GM21529 (cell line): ENCODE data around the gene ESCO1.
"Not testable (repeated sequence)": the region's sequence is repeated elsewhere in the genome, so short reads cannot be mapped to it uniquely, and the experiment has no call there.

Experiments
- ATAC-seq: cut with Tn5 transposase; IDR thresholded peaks from one replicate; pipeline ENCODE4 v1.9.1; 2021; ENCODE audit not compliant: unreplicated experiment

ESCO1 gene

DNA sequence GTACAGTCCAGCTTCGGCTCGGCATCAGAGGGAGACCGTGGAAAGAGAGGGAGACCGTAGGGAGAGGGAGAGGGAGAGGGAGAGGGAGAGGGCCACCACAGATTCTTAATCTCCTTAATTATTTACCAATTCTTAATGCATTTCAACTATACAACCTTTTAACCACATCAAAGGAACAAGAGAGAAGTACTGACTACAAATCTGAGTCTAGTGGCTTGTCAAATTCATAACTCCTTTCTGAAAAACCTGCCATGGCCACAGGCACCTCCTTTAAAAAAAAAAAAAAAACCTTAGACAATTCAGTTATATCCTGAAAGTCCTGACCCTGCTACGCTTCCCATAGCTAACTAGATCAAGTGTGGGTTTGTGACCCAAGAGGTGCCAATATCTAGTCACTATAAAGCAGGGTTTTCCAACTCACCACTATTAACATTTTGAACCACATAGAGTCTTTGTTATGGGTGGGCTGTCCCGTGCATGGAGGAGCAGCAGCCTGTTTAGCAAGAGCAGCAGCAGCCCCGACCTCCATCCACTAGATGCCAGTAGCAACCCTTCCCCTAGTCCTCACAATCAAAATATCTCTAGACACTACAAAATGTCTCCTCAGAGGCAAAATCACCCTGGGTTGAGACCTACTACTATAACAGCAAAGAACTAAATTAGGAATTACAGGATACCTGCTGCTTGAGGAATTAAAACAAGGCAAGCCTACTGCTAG, 6.8 kb downstream of the ESCO1 start:
- ATAC-seq = no peak

DNA sequence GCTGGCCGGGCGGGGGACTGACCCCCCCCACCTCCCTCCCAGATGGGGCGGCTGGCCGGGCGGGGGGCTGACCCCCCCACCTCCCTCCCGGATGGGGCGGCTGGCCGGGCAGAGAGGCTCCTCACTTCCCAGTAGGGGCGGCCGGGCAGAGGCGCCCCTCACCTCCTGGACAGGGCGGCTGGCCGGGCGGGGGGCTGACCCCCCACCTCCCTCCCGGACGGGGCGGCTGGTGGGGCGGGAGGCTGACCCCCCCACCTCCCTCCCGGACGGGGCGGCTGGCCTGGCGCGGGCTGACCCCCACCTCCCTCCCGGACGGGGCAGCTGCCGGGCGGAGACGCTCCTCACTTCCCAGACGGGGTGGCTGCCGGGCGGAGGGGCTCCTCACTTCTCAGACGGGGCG, 8.1 kb downstream of the ESCO1 start:
- not testable (repeated sequence) for ATAC-seq

DNA sequence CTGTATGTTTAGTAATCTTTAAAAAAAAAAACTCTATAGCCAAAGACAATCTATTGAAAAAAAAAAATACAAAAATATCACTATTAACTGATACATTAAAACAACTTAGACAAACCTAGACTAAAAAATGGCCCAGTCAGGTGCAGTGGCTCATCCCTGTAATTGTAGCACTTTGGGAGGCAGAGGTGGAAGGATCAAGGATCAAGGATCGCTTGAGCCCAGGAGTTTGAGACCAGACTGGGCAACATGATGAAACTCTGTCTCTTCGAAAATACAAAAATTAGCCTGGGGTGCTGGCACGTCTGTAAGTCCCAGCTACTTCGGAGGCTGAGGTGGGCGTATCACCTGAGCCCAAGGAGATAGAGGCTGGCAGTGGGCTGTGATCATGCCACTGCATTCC, 16.1 kb downstream of the ESCO1 start:
- no peak for ATAC-seq

DNA sequence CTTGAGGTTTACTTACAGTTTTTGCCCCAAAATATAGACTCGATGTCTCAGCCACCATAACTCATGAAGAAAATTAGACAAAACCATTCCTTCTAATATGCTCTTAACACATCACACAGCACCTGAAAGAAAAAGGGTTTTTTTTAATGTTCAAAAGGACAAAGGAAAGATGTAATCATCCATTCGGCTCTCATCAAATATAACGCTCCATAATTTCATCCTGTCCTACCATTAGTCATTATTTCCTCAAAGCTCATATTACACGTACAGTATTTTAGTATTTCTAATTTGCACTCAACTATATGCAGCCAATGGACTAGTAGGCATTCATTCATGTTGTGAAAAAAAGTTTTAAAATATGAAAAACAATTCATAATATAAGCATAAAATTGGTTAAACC, 24.8 kb downstream of the ESCO1 start:
- ATAC-seq = no peak

DNA sequence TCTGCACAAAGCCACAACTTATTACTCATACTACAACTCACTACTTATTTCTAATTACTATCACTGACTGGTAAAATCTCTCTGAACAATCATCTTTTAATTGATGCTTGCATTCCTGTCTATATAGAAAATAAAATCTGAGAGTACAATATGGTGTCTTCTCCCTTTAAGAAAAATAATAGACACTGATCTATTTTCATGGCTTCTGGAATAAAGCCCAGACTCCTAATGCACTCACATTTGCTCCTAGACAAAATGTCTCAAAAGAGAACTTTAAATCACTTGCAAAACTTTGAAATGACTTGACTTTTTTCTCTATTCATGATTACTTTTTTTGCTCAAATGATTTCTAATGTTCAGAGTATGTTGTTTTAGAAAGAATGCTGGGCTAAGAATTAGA, 28.7 kb downstream of the ESCO1 start:
- no peak for ATAC-seq

DNA sequence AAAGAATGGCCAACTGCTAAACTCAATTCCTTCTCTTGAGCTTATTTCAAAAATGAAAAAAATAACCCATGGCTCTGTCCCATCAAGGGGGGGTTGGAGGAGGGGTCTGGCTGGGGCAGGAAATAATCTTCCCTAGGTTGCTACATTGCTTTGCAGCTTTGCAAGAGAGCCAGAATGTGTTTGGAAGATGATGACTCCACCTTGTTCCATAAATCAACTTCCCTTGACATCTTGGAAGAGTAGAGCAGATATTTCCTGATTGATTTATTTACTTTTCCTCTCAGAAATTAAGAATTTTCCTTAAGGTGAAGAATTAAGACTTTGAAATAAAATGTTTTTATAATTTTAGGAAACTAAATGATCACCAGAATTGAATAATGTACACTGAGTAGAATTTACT, 41.3 kb downstream of the ESCO1 start:
- ATAC-seq = no peak

DNA sequence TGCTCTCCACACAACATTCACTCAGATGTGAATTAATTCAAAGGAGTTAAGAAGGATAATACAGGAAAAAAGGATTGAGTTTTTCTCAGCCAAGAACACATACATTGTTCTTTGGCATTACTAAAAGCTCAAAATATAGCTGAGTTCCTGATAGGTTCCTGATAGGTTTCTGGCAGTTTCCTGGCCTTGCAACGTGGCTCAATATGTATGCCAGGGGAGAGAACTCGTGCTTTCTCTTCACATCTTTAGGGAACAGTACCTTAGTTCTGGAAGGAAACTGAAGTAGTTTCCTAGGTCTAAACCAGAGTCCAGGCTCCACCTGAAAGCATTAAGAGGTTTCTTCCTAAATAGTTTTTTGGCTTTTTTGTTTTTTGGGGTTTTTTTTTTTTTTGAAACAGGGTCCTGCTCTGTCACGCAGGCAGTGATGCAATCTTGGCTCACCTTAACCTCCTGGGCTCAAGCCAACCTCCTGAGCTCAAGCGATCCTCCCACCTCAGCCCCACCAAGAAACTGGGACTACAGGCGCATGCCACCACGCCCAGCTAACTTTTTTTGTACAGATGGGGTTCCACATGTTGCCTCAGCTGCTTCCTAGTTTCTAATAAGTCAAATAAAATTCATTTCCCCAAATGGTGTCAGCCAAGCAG, 42.8 kb downstream of the ESCO1 start:
- no peak for ATAC-seq

DNA sequence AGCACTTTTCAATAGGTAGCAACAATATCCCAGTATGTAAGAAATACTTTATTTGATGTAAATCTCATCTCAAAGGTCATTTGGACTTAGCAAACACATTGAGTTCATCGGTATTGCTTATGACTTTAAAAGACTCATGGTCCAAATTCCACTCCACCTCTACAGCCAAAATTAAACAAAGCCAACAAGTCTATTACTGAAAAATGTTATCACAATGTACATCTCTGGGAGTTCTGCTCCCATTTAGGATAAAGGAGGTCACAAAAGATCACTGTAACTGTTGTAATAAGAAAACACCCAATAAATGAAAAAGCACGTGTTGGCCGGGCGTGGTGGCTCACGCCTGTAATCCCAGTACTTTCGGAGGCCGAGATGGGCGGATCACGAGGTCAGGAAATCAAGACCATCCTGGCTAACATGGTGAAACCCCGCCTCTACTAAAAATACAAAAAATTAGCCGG, 50.0 kb downstream of the ESCO1 start:
- no peak for ATAC-seq

DNA sequence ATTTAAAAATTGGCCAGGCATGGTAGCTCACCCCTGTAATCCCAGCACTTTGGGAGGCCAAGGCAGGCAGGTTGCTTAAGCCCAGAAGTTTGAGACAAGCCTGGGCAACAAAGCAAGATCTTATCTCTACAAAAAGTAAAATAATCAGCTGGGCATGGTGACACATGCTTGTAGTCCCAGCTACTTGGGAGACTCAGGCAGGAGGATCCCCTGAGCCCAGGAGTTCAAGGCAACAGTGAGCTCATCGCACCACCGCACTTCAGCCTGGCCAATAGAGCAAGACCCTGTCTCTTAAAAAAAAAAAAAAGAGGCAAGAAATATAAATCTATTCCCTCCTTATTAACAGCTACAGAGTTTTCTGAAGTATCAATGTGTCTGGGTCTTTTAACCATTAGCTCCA, 51.9 kb downstream of the ESCO1 start:
- ATAC-seq = no peak

DNA sequence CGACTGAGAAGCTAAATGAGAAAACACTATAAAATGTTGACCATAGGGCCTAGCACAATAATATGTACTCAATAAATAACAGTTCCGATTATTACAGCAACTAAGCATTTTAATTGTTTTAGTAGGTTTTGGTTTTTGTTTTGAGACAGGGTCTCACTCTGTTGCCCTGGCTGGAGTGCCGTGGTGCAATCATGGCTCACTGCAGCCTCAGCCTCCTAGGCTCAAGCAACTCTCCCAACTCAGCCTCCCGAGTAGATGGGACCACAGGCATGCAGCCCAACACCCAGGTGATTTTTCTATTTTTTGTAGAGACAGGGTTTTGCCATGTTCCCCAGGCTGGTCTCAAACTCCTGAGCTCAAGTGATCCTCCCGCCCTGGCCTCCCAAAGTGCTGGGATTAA, 54.1 kb downstream of the ESCO1 start:
- ATAC-seq = no peak

DNA sequence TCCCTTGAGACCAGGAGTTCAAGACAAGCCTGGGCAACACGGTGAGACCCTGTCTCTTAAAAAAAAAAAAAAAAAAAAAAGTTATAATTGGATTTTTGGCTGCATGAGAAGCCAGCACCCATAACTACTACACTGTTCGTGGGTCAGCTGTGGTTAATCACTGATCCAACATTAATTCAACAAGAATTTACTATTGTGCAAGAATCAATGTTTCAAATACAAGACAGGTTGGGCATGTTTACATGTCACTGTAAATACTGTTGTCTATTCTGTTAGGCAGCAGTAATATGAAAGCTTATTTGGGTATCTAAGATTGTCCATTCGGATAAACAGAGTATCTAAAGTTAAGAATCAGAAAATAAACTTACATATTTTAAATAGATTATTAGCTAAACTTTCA, 62.3 kb downstream of the ESCO1 start:
- ATAC-seq = no peak

DNA sequence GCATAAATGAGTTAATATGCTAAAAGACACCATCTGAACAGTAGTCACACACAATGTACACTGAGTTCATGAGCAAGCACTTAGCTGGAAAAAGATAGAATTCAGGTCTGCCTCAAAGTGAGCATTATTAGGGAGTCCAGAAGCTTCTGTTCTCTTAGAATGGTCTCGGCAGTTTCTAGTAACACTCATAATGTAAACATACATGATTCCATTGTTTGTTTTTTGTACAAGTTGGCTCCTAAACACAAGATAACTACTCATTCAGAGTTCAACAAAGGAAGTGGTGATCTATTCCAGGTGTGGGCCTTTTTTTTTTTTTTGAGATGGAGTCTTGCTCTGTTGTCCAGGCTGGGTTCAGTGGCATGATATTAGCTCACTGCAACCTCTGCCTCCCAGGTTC, 66.2 kb downstream of the ESCO1 start:
- no peak for ATAC-seq

DNA sequence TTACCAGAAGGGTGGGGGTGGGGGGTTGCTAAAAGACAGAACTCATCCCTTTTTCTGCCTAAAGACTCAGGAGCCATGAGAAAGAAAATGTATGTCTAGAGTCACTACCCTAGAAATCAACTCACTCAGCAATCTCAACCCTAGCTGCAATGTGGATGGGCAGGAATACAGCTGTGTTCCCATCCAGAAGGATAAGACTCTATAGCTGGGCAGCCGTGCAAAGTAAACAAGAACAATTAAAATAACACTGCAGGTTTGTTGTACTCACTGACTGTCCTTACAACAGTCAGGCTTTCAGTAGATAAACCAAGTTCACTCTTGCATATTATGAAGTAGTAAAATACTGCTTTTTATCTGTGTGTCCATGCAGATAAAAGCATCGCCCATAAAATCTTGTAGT, 74.0 kb downstream of the ESCO1 start:
- no peak for ATAC-seq

DNA sequence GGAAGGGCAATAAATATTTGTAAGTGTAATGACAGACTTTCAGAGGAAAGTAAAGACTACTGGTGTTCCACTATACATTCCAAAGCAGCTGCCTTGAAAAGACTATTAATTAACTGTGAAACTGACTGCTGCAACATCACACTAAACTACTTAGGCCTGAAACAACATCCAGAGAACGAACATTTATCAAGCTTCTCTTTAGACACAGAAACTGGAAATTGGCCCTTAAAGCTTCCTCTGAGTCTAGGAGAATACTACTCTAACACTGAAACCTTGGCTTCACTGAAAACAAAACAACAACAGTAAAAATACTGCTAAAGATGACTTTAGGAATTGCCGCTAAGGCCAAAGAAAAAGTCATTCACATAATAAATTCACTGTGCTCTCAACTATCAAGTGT, 74.6 kb downstream of the ESCO1 start:
- no peak for ATAC-seq

DNA sequence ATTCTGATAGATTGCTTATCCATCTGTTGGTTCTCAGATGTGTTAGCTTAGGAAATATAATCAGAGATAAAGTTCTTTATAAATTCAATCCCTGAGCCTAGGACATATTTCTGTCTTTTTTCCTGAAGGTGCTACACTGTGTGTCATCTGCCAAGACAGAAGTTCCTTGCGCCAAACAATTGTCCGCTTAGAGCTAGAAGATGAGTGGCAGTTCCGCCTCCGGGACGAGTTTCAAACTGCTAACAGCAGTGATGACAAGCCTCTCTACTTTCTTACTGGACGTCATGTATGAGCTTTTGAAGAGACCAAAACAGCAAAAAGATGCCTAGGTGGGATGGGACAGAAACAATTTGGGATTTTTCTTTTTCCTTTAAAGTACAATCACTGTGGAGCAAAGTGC, 78.0 kb downstream of the ESCO1 start:
- no peak for ATAC-seq

DNA sequence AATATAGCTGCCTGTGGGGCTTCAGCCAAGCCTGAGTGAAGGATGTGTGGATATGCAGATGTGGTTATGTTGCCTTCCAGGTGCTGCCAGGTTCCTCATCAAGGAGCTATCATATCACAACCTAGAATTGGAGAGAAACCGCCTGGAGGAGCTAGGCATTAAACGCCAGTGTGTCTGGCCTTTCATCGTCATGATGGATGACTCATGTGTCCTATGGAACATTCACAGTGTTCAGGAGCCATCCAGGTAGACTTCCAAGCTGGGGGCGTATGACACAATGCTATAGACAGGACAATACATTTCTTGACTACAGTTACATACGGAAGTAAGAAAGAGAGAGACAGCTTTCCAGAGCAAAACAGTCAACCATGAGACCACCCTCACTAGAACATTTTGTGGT, 86.8 kb downstream of the ESCO1 start:
- no peak for ATAC-seq

DNA sequence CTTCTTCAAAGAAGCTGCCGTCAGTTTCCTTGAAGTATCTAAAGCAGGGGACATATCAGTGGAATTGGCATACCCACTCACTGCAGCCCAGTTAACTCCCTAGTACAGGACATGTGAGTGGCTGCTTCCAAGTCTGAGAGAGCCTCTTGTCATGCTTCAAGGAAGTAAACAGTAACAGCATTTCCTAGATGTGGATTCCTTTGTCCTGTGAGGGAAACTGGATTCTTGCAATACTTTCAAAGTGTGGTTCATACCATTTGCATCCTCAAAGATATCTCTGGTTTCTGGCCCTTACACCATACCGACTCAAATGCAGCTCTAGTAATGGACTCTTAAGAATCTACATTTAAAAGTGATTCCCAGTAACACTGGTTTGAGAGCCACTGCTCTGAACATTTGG, 87.2 kb downstream of the ESCO1 start:
- ATAC-seq = no peak

DNA sequence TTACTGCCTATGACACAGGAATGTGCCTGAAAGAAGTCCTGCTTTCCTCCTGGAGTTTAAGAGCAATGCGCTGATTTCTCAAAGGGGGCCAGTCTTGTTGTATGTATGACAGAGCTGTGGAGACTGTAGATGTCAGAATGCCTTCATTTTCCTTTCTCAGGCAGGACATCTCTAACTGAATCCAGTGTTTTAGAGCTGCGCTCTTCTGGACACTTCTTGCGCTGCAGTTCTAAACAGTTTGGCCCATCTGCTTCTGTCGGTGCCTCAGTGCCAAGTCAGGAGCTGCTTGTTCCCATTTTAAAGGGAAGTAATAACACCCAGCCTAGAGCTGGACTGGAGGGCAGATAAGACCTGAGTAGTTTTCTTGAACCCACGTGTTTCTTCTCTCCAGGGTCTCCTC, 91.4 kb downstream of the ESCO1 start:
- no peak for ATAC-seq

DNA sequence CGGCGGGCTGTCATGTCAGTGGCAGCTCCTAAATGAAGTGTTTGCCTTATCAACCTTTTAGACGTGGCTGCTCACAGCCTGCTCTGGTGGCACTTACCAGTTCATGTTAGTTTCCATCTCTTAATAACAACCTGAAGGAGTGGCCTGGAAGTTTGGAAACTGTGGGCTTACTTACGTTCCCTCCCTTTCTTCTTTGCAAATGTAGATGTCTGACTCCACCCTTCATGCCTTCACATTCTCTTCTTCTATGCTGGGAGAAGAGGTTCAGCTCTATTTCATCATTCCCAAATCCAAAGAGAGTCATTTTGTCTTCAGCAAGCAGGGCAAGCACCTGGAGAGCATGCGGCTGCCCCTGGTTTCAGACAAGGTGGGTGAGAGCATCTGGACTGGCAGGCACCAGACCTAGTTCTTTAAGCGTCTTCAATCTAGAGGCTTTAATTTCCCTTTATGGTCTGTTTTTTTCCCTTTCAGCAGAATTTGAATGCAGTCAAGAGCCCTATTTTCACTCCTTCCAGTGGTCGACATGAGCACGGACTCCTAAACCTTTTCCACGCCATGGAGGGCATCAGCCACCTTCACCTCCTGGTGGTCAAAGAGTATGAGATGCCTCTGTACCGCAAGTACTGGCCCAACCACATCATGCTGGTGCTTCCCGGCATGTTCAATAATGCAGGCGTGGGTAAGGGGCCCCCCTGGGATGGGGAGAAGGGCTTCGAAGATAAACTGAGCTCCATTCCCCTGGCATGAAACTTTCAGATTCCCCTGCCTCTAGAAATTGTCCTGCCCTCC, 92.4 kb downstream of the ESCO1 start:
- no peak for ATAC-seq

DNA sequence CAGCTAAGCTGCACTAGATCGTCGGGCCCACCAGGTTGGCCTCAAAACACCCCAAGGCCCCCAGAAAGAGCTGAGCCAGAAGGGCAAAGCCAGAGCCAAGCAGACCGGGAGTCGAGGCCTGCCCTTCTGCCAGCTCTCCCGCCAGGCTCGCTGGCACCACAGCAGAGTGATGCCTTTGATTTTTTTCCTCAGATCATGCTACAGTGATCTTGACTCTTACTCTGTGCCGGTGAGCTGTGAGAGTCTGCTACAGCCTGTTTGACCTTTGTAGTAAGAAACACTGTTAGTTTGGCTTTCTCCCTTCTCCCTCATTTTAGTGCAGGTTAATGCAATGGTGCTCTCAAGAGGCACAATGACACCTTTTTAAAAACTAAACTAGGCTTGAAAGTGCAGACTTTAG, 97.8 kb downstream of the ESCO1 start:
- ATAC-seq = no peak

DNA sequence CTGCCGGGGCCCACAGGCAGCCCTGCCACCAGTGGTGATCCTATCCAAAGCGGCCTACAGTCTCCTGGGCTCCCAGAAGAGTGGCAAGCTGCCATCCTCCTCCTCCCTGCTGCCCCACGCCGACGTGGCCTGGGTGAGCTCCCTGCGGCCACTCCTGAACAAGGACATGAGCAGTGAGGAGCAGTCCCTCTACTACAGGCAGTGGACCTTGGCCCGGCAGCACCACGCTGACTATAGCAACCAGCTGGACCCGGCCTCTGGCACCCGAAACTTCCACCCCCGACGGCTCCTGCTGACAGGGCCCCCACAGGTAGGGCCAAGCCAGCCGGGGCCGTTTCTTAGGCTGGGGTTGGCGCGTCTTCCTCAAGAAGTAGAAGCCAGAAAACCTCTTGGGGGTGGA, 100.5 kb downstream of the ESCO1 start:
- ATAC-seq = no peak

DNA sequence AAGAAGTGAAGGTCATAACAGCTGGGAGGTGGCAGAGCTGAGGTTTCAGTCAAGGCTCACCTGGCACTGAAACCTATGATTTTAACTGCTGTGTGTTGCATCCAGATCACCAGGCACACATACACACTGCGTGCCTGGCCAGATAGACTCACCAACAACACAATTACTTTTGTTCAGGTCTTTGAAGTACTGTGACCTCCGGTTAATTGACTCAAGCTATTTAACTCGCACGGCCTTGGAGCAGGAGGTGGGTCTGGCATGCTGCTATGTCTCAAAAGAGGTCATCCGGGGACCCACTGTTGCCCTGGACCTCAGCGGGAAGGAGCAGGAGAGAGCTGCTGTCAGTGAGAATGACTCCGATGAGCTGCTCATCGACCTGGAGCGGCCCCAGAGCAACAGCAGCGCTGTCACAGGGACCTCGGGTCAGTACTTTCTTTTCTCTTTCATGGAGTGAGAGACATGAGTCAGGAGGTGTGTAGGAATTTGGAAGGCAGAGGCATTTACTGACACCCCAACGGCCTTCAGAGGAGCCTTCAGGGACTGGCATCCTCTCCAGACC, 104.1 kb downstream of the ESCO1 start:
- no peak for ATAC-seq
